ENCODE data around the gene STRIT1.
A peak's percentile ranks its signal among the peaks of the same experiment; 100 is the strongest.

The STRIT1 gene

DNA sequence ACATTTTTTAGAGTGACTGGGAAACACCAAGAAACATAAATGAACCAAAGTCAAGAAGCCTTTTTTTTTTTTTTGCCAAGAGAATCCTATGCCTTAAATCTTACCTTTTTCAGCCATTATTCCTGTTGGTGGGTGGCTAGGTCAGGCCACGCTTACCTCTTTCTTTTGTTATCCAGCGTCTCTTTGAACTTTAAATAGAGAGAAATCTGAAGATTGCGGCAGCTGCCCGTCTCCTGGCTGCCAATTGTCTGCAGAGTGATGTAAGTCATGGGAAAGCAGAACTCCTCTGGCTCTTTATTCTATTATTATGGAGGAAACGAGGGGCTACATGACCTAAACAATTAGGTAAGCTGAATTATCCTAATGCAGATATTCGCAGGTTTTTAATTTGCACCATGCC is at the start of gene STRIT1:
Gene STRIT1, minus strand, starts transcription at position 168 of the 400 bp plus-strand sequence.
- no peak for DNase-seq

DNA sequence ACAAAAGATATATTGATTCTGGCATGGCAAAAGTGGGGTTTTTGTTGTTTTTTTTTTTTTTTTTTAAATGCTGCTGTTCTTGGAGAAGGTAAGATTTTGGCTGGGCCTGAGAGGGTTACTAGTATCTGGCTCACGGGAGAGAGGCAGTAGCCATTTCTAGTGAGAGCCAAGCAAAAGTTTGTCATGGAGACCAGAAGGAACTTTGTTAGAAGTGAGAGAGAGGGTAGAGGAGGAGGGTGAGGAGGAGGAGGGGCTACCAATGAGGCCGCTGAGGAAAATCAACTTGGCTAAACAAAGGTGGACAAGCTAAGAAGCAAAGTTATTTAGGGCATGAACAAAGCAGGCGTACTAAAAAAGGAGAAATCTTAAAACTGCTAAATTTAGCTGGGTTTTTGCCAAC is 48.9 kb upstream of the STRIT1 start:
- DNase-seq: no peak

DNA sequence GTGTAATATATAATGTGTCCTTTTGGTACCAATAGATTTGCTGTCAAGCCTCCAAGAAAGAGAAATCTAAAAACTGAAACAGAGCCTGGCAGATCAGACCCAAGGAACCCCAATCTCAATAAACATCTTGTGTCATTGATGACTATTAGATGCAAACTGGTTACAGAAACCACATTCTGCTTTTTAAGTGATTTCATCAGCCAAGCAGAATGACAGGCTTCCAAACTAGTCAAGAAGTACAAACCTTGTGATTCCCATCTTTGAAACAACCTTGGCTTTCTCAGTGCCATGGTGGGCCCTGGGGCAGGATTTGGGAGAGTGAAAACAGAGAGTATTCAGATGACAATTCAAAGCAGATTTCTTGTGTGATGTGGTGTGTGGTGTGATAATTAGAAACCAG is 45.6 kb upstream of the STRIT1 start:
- DNase-seq: no peak

DNA sequence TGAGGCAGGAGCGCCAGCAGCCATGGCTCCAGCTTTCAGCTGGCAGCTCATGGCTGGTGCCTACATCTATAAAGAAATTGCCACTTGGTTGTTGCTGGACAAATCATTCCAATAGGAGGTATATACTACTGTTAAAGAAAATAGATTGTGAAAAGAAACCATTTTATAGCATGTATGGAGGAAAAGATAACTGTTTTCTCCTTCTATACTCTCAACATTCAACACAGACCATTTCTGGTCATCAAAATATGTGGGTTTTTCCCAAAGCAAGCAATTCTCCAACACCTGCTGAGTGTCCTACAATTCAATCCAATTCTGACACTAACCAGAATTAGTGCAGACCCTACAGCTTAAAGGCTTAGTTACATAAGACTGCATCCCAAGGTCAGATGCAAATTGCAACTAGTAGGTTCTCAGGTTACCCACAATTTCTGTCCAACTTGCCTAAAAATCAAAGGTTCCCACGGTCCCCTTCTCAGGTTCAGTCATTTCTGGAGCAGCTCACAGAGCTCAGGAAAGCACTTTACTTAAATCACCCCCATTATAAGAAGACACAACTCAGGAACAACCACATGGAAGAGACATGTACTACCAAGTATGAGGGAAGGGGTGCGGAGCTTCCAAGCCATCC is 42.4 kb upstream of the STRIT1 start:
- no peak for DNase-seq

DNA sequence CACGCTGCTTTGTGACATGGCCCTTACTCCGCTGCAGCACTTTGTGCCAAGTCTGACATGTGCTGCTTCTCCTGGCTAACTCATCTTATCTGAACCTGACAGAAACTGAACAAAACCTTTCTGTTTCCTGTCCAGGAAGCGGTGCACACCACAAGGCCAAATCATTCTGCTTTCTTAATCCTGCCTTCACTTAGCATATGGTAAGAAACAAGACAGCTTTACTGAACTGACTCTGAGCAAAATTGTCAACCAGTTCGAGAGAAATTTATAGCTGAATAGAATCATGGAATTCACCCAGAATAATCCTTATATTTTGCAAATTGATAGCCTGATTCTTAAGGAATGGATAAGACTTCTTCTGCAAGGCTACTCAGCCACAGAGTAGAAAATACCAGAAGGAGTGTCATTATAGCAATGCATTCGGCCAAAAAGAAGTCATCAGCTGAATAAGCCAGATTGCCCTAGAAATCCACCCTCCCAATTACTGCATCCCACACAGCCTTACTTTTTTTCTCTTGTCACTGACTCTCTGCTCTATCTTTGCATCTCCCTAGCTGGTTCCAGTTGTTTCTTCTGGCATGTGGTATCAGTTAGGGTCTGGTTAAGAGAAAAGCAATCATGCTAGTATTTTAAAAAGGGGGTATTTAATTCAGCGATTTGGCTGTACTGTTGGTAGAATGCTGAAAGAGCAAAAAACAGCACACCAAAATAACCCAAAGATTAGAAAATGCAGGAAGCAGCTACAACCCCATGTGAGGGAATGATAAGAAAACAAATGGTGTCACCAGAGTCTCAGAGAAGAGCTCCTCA is 41.6 kb upstream of the STRIT1 start:
- peak; percentile 90 for DNase-seq

DNA sequence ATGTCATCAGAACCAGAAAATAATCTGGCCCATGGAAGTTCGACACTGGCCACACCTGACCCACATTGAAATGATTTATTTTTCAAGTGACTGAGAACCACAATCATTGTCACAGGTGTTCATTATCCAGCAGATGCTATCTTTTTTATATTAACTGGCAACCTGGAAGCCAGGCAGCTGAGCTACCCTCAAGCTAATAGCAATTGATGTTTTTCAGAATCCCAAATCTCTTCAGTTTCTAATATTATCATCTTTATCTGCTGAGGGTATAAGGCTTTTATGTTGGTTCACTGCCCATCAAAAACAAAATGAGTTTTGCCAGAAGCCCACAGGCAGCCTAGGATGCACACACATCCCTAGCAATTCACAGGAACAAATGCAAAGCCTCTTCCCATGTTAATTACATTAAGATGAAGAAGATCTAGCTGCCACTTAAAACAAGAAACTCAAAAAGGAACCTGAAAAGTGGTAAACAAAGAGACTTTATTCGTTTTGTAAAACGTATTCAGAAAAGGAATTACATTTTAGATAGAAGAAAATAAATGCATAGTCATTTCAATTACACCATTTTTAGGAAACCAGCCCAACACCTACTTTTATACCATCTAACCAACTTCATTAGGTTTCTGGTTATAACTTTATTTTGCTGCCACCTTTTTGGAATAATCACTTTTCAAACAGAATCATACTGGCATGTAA is 40.9 kb upstream of the STRIT1 start:
- no peak for DNase-seq

DNA sequence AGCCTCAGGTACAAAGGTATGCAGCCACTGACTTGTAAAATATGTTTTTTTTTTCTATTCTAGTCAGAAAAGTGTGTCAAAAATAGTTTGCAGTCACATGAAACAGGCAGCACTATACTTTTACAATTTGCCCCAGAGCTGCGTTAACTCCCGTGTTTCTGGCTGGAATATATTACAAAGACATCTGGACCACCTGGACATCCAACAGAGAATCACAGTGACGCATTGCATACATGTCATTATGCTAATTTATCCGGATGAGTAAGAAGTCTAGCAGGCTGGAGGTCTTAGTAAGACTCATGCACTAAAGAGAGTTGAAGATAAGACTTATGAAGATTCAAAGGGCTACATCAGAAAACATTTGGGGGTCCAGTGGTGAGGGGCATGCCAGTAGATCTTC is 39.2 kb upstream of the STRIT1 start:
- no peak for DNase-seq

DNA sequence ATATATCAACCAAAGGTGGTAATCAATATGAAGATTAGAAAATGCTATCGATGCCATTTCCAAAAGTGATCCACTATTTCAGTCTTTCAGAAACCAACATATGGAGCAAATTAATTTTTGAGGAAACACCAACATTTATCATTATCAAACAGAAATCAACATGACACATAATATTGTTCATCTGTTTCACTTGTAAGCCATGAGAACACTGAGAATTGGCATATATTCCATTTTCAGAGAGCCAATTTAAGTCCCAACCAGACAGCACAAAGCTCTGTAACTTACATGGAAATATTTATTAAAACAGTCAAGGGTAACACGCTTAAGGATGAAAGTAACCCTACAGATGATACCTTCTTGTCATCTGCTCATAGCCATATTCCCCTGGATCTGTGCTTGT is 37.6 kb upstream of the STRIT1 start:
- DNase-seq: no peak

DNA sequence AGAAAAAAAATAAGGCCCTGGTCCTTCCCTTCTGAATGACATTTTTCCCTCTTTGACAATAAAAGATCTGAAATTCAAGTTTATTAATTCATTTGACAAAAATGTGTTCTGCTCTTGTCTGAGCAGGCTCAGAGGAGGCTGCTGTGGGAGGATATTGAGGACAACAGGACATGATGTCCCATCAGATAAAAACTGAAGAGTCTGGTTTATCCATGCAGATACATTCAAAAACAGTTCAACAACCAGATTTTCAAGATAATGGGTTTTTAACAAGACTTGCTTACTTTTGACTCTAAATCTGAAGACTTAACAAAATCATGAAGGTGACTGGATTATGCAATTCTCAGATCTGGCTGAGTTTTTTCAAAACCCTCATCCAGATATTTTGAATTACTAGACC is 36.9 kb upstream of the STRIT1 start:
- DNase-seq: no peak

DNA sequence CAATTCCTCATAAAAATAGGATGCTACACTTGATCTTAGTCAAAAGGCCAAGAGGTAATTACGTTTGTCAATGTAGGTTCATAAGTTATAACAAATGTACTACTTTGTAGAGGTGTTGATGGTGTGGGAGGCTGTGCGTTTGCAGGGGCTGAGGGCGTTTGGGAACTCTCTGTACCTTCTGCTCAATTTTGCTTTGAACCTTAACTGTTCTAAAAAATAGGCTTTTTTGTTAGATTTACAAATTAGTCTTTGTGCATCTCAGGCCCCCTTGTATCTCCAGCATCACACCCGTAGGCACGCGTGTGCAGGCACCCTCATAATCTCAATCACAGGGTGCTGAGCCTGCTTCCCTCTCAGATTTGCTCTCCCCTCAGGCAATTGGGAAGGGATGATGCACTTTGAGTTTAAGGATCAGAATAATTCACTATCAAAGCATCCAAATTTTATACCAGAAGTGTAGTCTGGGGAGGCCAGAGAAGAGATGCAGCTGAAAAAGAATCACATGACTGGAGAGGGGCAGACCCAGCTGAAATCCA is 36.1 kb upstream of the STRIT1 start:
- no peak for DNase-seq

DNA sequence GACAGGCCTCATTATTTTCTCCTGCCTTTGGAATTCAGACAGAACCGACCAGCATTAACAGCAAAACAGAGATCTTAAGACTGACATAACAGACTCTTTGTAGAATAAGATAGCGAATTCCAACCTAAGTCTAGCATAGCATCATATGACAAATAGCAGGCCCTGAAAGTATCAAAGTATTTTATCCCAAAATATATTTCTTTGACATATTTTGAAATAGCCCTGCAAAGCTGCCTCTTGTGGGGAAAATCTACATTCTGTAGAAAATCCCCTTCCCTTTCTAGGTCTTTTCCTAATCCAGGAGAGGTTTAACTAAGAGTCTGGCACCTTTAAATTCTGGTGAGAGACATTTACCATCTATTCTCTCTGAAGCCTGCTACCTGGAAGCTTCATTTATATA is 34.4 kb upstream of the STRIT1 start:
- DNase-seq: no peak

DNA sequence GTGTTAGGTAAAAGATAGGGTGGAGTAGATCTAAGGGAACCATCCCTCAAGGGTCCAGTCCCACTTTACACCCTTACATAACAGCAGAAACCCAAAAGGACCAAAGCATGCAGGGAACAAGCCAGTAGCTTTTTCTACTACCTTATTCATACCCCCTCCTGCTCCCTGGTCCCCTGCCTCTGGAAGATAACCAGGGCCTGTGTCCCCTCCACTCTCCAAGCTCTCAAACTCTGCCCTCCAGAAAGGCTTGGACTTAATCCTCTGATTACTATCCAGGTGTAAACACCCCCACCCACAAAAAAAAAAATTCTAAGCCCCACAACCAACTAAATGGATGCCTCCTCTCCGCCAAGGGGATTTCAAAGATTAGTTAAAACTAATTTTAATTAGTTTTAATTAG is 33.9 kb upstream of the STRIT1 start:
- DNase-seq: no peak

DNA sequence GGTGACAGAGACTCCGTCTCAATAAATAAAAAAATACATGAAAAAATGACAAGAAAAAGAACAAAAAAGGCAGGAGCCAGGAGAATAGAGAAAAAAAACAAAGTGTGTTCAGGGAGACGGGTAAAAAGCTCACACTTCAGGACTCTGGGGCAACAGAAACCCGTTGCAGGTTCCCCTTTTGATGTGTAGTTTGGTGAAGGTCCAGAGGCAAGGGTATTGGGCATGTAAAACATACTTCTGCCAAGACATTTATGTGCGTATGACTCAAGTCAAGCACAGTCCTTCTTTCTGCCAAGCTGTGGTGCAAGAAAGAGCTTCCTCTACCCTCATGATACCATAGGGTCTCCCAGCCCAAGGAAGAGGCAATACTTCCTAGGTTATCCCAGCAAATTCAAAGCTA is 33.4 kb upstream of the STRIT1 start:
- DNase-seq: no peak

DNA sequence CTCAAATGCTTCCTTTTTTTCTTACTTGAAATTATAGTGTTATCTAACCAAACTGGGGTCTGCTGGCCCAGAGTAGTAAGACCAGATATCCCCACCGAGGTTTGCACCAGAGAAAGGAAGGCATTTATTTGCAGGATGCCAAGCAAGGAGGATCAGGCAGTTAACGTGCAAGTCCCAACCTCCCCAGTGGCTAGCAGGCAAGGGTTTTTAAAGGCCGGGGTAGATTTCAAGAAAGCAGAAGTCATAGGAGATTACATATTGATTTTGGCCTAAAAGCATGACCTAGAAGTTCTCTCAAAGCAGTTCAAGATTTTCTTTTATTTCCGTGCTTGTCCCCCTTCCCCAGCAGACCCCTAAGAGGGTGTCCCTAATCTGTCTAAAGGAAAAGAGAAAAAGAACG is 32.8 kb upstream of the STRIT1 start:
- no peak for DNase-seq

DNA sequence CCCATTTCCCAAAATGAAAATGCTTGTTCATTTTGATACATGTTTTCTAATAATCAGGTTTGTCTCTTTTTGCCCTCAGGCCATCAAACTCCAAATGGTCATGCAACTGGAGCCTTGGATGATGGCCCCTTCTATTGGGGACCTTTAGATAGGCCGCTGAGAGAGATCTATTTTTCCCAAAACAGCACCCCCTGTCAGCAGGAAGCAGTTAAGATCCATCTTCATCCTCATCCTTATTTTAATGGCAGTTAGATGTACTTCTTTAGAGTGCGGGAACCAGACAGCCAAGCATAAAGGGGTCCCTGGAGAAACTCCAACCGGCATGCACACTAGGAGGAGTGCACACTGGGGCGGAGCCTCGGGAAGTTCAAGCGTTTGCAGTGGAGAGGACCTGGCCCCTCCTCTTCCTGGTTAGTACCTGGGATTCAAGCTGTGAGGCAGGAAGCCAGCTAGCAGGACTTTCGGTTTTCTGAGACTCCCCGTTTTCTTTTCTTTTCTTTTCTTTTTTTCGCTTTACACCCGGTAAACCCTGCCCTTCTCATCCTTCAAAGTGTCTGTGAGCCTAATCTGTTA is 31.9 kb upstream of the STRIT1 start:
- DNase-seq: no peak

DNA sequence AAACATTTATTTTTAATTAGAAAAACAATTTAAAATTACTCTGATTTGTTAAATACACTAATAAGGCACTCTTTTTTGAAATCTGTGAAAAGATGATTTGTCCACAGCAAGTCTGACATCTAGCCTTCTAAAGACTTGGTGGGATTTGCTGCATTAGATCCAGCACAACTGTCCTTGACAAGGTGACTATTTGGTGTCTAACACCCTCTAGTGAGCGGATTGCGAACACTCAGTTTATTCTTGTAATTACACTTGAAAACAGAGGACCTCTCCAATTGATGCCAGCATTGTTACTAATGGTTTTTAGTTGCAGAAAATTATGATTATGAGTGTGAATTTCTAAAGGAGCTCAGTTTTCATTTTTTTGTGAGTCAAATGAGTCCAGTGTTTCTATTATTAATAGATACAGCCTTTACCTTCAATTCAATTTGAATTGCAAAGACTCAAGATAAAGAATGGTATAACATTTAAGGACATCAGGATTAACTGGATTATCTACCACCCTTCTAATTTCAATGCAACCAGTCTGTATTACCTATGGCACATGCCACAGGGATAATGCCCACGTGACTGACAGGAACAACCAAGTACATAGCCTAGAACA is 29.7 kb upstream of the STRIT1 start:
- peak; percentile 30 for DNase-seq

DNA sequence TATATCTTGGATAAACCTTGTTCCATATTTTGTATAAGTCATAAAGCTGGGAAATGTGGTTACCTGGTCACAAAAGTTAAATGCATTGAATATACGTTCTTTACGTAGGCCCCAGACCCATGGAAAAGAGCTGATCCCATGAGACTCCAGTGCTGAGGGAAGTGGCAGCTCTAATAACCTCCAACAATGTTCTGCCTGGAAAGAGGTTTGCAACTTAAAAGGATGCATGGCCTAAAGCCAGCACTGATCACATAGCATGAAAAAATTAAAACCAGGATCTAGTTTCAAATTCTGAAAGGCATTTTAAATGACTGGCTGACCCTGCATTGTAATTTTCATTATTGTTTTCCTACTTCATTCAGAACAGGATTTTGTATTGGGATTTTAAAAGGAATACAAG is 27.9 kb upstream of the STRIT1 start:
- no peak for DNase-seq

DNA sequence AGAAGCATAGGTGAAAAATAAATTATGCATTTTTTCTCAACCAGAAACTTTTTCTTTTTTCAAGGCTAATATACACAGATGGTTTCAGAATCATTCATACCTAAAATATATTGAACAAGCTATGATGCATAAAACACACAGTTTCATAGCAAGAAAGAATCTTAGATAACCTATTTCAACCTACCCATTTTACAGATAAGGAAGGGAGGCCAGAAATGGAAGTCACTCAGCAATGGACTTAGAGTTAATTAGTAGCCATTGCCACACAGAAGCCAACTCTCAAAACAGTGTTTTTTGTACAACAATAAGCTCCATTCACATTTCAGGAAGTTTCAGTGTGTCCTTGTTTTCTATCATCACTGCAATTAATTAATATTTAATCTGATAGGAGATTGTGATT is 27.5 kb upstream of the STRIT1 start:
- no peak for DNase-seq

DNA sequence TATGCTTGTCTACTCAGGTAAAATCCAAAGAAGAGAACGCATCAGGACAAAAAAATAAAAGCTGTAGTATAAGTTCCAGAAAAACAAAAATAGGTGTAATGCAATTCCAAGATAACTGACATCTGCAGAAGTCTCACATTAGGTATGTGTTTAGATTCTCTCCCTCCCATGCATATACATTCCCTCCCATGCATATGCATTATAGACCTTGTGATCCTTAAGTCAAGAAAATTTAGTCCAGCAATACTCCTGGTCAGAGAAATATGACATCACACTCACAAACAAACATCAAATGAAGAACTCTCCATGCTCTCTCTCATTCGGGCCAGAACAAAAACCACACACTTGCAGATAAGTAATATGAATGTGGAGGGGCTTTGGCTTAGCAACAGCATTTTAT is 25.3 kb upstream of the STRIT1 start:
- DNase-seq: no peak

DNA sequence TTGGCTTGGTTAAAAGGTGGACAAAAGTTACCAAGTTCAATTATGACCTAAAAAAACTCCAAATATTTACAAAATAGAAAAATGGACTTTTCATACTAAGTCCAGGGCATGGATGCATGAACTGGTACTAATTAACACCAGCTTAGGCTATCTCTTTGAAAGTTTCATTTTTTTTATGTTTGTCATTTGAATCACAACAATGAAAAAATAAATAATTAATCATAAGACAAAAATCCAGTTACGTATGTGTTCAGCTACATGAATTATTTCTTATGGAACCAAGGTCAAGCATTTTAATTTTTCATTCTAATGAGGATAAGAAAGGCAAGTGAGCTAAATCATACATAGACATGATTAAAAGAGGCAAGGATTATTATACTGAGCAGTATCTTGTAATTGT is 23.7 kb upstream of the STRIT1 start:
- no peak for DNase-seq

DNA sequence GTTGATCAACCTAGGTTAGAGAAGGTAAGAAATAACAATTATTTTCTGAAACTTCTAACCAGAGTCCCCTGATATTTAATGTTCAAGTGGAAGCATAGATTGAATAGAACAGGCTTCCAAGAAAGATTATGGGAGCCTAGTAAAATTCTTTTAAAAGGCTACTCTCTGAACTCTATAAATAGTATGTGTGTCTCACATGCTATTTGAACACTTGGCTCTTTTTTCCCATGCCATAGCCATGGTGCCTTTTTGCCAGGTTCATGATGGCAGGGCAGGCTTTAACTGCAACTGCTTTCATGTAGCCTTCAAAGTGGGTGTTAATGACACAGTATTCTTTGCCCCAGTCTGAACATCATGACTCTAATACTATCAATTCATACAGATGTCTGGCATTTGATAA is 22.9 kb upstream of the STRIT1 start:
- DNase-seq: no peak

DNA sequence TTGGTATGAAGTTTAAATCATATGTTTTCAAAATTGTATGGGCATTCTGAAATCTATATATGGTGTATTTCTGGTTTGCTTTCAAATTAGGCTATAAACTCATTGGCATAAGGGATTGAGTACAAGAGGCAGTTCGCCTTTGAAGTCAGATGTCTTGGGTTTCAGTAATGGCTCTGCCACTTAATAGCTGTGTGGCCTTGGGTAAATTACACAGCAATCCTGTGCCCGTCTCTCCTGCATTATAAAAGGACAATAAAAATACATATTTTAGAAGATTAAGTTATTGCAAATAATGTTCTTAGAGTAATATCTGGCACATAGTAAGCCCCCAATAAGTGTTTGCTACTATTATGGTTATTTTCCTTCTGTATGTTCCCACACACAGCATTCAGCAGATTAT is 20.4 kb upstream of the STRIT1 start:
- no peak for DNase-seq

DNA sequence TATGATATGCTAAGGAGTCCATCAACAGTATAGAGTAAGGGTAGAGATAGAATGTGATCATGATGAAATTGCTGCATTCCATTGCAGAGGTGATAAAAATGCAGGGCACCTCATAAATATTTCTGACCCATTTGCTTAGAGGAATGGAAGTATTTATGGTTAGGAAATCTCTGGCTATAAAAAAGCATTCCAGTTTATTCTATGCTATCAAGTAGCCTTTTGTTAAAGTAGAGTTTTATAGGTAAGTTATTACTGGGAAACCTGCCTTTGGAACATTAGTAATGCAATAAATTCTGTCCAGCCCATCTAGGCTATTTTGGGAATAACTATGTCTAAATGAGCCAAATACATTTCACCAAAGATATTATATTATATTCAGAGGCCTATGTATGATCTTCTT is 19.8 kb upstream of the STRIT1 start:
- no peak for DNase-seq
